HG02840 (cell line): ENCODE data around the gene AGFG2.
"Not testable (repeated sequence)": the region's sequence is repeated elsewhere in the genome, so short reads cannot be mapped to it uniquely, and the experiment has no call there.

Experiments
- ATAC-seq: cut with Tn5 transposase; IDR thresholded peaks from one replicate; pipeline ENCODE4 v1.9.1; 2021; ENCODE audit warnings: mild to moderate bottlenecking, moderate library complexity, moderate number of reproducible peaks; ENCODE audit not compliant: unreplicated experiment, low FRiP score

The AGFG2 gene

DNA sequence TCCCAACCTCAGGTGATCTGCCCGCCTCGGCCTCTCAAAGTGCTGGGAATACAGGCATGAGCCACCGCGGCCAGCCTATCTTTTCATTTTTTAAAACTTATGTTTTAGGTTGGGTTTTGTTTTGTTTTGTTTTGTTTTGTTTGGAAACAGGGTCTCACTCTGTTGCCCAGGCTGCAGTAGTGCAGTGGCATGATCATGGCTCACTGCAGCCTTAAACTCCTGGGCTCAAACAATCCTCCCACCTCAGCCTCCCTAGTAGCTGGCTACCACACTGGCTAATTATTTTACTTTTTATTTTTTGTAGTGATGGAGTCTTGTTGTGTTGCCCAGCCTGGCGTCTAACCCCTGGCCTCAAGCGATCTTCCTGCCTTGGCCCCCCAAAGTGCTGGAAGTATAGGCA lies 19.4 kb upstream of the AGFG2 start:
- no peak for ATAC-seq

DNA sequence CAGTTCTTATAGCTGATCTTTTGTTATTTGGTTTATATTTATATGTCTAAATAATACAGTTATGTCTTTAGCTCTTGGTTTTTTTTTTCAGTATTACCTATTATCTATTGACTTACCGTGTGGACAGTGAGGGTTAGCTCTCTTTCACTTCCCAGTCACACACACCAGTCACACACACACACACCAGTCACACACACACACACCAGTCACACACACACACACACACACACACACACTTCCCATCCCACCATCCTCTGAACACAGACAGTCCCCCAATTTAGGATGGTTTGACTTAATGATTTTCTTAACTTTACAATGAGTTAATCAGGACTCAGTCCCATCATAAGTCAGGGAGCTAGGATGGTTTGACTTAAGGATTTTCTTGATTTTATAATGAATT lies 18.9 kb upstream of the AGFG2 start:
- ATAC-seq: no peak

DNA sequence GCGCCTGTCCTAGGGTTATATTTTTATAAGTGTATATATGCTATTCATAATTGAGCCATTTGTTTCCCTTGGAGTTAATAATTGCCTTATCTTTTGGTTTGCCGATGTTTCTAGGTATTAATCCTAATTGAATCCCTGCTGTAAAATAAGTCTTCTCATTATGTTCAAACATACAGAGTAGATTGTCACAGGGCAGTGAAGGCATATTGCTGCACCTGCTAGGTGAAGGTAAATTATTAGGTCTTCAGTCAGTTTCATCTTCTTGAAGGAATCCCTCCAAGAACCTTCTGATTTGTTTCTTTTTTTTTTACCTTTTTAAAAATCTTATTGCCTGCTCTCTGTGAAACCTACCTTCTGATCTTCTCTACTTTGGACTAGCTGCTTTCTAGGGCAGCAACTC lies 17.9 kb upstream of the AGFG2 start:
- ATAC-seq: no peak

DNA sequence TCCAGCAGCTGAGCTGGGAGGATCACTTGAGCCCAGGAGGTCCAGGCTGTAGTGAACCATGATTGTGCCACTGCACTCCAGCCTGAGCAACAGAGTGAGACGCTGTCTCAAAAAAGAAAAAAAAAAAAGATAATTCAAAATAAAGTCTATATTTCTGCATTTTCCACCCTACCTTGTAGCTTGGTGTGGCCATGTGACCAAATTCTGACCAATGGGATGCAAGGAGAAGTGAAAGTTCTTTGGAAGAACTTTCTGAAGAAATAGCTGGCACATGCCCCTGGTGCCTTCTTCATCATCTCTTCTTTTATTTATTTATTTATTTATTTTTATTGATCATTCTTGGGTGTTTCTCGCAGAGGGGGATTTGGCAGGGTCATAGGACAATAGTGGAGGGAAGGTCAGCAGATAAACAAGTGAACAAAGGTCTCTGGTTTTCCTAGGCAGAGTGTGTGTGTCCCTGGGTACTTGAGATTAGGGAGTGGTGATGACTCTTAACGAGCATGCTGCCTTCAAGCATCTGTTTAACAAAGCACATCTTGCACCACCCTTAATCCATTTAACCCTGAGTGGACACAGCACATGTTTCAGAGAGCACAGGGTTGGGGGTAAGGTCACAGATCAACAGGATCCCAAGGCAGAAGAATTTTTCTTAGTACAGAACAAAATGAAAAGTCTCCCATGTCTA lies 17.0 kb upstream of the AGFG2 start:
- ATAC-seq: not testable (repeated sequence)

DNA sequence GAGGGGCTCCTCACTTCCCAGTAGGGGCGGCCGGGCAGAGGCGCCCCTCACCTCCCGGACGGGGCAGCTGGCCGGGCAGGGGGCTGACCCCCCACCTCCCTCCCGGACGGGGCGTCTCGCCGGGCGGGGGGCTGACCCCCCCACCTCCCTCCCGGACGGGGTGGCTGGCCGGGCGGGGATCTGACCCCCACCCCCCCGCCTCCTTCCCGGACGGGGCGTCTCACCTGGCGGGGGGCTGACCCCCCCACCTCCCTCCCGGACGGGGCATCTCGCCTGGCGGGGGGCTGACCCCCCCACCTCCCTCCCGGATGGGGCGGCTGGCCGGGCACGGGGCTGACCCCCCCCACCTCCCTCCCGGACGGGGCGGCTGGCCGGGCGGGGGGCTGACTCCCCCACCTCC lies 15.8 kb upstream of the AGFG2 start:
- ATAC-seq: not testable (repeated sequence)

DNA sequence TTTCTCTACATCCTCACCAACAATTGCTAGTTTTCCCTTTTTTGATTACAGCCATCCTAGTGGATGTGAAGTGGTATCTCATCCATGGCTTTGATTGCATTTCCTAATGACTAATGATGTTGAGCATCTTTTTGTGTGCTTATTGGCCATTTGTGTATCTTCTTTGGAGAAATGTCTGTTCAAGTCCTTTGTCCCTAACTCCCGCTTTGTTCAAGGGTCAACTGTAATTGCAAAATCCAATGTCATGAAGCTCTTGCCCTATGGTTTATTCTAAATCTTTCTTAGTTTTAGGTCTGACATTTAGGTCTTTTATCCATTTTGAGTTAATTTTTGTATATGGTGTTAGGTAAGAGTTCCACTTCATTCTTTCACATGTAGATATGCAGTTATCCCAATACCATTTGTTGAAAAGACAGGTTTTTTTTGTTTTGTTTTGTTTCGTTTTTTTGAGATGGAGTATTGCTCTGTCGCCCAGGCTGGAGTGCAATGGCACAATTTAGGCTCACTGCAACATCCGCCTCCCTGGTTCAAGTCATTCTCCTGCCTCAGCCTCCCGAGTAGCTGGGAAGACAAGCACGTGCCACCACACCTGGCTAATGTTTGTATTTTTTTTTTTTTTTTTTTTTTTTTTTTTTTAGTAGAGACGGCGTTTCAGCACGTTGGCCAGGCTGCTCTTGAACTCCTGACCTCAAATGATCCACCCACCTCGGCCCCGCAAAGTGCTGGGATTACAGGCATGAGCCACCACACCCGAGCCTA lies 10.7 kb upstream of the AGFG2 start:
- ATAC-seq: not testable (repeated sequence)

DNA sequence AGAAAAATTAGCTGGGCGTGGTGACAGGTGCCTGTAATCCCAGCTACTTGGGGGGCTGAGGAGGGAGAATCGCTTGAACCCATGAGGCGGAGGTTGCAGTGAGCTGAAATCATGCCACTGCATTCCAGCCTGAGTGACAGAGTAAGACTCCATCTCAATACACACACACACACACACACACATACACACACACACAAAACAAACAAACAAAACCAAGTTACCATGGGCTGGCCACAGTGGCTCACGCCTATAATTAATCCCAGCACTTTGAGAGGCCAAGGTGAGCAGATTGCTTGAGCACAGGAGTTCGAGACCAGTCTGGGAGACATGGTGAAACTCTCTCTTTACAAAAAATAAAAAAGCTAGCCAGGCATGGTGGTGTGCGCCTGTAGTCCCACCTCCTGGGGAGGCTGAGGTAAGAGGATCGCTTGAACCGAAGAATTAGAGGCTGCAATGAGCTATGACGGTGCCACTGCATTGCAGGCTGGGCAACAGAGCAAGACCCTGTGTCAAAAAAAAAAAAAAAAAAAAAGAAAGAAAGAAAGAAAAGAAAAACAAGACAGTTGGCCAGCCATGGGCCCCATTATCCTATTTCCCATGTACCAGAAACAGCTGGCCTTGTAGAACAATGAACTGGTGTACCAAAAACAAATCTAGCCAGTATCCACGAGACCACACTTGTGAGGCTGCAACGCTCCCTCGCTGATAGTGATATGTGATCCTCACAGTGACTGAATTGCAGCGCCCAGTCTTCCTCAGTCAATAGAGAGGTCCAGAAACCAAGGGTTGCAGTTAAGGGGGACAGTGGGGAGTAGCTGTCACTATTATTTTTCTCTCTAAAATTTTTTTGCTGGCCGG lies 6.6 kb upstream of the AGFG2 start:
- no peak for ATAC-seq

DNA sequence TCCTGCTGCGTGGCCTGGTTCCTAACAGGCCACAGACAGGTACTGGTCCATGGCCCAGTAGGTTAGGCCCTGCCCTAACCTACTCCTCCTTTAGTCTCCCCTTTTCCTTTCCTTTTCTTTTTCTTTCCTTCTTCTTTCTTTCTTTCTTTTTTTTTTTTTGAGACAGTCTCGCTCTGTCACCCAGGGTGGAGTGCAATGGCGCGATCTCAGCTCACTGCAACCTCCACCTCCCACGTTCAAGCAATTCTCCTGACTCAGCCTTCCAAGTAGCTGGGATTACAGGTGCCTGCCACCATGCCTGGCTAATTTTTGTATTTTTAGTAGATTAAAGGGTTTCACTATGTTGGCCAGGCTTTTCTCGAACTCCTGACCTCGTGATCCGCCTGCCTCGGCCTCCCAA lies 3.0 kb upstream of the AGFG2 start:
- not testable (repeated sequence) for ATAC-seq

DNA sequence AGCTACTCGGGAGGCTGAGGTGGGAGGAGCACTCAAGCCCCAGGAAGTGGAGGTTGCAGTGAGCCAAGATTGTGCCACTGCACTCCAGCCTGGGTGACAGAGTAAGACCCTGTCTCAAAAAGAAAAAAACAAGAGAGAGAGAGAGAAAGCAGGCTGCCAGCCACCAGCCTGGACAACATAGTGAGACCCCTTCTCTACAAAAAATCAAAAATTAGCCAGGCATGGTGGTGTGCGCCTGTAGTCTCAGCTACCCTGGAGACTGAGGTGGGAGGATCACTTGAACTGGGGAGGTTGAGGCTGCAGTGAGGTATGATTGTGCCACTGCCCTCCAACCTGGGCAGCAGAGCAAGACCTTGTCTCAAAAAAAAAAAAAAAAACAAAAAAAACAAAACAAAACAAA lies 2.3 kb upstream of the AGFG2 start:
- not testable (repeated sequence) for ATAC-seq

DNA sequence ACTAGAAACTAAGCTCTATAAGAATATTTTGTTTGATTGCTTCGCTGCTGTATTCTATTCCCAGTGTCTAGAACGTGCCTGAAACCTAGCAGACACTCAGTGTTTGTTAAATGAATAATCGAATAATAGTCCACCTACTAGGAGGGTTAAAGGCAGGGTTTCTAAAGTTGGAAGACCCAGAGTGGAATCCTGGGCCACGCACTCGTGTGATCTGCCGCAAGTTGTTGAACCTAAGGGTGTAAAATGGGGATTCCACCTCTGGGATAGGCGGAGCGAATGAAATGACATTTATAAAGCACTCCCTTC lies 702 bp upstream of the AGFG2 start:
- ATAC-seq: no peak

DNA sequence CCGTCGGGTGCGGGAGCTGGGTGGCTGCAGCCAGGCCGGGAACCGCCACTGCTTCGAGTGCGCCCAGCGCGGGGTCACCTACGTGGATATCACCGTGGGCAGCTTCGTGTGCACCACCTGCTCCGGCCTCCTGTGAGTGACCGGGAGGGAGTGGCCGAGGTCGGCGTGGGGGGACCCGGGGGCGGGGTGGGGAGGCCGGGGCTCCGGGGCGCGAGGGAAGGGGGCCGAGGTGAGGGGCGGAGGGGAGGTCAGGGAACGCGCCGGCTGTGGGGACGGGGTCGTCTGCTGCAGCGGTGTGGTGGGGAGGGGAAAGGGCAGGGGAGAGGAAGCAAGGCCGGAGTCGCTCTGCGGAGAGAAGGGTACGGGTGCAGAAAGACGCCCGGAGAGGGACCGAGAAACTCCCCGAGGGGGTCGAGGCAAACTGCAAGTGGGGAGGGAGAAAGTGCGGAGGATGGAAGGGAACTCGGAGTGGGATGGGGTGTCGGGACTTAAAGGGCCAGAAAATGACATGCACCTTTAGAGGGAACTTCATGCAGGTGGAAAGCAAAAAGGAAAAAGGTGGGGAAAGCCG lies 518 bp downstream of the AGFG2 start:
- ATAC-seq: no peak

DNA sequence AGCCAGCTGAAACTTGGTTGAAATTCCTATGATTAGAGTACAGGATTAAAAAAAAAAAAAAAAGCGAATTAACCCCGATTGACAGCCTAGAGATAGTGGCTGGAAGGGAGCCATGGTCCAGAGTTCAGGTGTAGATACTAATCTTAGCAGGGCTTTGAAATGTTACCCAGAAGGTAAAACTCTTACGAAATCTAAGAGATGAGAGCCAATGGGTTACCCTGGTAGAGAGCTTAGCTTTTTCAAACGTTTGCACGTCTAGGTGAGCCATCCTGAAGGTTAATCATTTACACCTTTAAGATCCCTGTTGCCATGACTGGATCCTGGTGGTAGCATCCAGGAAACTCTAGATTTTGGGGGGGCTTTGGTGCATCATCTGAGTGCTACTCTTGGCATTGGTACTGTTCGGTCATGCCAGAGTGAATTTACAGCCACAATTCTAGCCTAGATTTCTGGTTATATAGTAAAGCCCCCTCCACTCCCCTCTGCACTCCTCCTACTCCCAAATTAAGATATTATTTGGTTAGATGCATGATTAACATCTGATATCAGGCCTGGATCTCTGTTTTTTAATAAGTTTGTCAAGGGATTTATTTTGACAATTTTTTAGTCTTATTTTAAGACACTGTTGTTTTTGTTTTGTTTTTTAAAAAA lies 1.2 kb downstream of the AGFG2 start:
- ATAC-seq: no peak

DNA sequence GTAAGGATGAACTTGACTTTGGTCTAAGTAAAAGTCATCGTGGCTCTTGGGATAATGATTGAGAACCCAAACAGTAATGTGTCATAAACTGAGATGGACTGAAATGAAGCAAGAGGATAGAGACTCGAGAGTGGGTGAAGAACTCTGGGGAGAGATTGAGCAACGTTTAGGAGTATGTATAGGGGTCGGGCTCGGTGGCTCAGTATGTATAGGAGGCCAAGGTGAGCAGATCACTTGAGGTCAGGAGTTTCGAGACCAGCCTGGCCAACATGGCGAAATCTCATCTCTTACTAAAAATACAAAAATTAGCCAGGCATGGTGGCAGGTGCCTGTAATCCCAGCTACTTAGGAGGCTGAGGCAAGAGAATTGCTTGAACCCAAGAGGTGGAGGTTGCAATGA lies 2.3 kb downstream of the AGFG2 start:
- ATAC-seq: not testable (repeated sequence)

DNA sequence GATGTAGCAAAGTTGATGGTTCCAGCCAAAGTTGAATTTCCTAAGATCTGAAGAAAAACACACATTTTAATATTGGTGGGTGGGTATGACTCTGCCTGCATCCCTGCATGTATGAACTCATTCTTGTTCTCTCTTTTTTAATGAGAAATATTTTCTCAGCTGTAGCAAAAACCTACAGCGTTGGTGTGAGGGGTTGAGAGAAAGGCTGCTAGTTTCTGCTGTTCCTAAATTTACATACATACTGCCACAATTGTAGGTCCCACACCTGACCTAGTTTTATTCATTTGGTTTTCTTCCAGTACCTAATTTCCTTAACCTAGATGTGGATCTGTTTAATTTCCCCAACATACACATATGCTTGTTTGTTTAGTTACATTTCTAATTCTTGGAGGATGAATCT lies 4.6 kb downstream of the AGFG2 start:
- ATAC-seq: no peak

DNA sequence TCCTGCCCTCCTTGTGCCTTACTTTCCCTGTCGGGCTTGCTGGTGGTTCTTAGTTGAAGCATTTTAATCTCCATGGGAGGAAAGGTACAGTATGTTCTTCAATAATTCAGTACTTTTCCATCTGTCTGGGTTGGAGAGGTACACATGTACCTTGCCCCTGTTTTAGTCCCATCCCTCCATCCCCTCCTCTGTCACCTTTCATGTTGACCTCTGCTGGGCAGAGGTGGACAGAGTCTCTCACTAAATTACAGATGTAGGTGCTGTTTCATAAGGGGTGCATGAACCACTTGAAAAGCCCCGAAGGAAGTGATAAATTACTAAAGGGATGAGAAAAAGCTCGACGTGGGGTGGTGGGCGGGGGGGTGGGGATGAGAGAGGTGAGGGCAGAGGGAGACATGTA lies 5.4 kb downstream of the AGFG2 start:
- no peak for ATAC-seq

DNA sequence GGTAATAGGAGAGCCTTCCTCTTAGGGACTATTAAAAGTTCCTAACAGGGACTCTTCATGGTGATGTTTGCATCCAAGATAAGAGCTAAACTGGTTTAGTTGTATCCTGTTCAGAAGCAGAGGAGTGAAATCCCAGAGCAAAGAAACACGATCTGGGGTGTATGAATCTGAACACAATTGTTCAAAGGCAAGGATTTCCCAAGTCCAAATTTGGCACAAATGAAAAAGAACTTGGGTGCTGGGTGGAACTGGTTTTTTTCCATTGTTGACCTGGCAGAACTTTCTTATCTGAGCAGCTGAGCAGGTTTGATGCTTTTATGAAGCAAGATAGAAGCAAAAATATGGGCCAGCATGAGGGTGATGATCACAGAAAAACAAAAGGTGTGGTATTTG lies 6.0 kb downstream of the AGFG2 start:
- ATAC-seq: no peak

DNA sequence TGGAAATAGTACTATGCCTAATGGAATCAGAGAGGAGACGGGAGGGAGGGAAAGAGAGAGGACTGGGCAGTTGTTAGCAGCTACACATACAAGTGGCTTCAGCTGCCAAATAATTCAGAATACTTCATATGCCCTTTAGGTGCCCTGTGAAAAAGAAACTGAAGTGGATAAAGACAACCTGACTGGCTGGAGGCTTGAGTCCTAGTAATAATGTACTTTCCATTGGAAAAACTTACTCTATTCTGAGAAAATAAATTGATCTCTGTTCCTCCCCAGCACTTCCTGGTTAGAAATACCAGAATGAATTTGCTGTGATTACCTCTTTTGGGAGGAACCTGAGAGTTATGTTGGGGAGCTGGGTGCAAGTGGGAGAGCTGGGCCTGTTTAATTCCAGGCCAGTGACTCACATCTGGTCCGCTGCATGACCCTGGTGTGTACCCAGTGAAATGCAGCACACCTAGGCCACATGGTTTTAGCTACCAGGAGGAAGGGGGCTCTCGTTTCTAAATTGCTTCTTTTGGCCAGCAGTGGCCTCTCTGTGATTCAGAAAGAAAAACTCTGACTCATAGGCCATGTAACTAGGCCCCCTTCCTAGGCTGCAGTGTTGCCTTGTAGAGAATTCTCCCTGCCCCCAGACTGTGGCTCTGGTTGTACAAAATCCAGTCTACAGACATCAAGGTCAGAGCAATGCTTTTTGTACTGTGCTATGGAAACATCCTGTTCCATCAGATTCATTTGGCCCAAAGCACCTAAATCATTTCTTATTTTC lies 6.5 kb downstream of the AGFG2 start:
- peak; percentile 35 for ATAC-seq

DNA sequence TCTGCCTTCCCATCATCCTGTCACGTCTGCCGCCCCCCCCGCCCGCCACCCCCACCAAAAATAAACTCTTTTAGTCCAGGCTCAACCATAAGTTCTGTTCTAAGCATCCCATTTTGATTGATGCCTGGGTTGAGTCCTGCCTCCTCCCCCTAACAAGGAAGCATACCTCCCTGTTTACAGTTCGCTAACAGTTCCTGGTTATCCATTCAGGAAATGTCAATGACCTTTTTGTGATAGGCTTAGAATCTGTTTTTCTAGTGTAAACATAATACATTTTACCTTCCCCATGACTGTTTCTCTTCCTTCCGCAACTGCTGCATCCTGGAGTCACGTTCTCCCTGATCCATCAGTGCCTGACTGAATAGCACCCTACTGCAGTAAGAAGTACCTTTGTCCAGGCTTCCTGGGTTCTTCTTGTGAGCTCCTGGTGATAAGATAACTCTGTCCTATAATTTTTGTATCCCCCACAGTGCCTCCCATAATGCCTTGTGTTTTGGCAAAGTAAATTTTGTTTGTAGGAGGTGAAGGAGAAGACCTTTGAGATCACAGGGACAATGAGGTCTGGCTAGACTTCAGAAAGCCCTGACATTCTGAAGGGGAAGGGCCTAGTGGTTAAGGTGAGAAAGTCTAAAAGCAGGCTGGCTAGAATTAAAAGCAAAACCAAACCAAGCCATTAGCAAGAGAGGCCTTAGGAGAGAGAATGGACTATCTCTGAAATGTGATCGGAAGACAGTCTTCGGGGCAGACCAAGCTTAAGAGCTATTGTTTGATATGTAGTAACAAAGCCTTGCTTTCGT lies 7.3 kb downstream of the AGFG2 start:
- no peak for ATAC-seq
